NCI-H2081 (cell line): ENCODE data around the gene MUC4.
"Not testable (repeated sequence)": the region's sequence is repeated elsewhere in the genome, so short reads cannot be mapped to it uniquely, and the experiment has no call there.

Experiments
- DNase-seq, 2 experiments: peaks; one replicate each; lab custom pipeline; 2025; lab: John Stamatoyannopoulos, UW

The MUC4 gene

GRCh38 chr3:195715583-195716266 is 96.0 kb downstream of the MUC4 start:
- DNase-seq = no peak

GRCh38 chr3:195715134-195715533 is 96.6 kb downstream of the MUC4 start:
- DNase-seq = no peak

- DNase-seq = no peak
Measured at GRCh38 chr3:195714380-195715011, 97.2 kb downstream of the MUC4 start.

GRCh38 chr3:195713150-195713549 is 98.6 kb downstream of the MUC4 start:
- DNase-seq = not testable (repeated sequence)

- not testable (repeated sequence) for DNase-seq
Measured at GRCh38 chr3:195712535-195712910, 99.2 kb downstream of the MUC4 start.

GRCh38 chr3:195711813-195712534 is 99.8 kb downstream of the MUC4 start:
- no peak for DNase-seq

GRCh38 chr3:195711091-195711812 is 100.5 kb downstream of the MUC4 start:
- not testable (repeated sequence) for DNase-seq

- not testable (repeated sequence) for DNase-seq
Measured at GRCh38 chr3:195710126-195710905, 101.4 kb downstream of the MUC4 start.

GRCh38 chr3:195709676-195710085 is 102.0 kb downstream of the MUC4 start:
- no peak for DNase-seq

GRCh38 chr3:195708626-195709481 is 102.9 kb downstream of the MUC4 start:
- DNase-seq = no peak

GRCh38 chr3:195708061-195708460 is 103.7 kb downstream of the MUC4 start:
- no peak for DNase-seq

- no peak for DNase-seq
Measured at GRCh38 chr3:195705081-195705991, 106.4 kb downstream of the MUC4 start.

- no peak for DNase-seq
Measured at GRCh38 chr3:195704433-195704999, 107.2 kb downstream of the MUC4 start.

- no peak for DNase-seq
Measured at GRCh38 chr3:195703776-195704175, 108.0 kb downstream of the MUC4 start.

GRCh38 chr3:195701042-195701915 is 110.5 kb downstream of the MUC4 start:
- DNase-seq = no peak

- DNase-seq = no peak
Measured at GRCh38 chr3:195700319-195700718, 111.4 kb downstream of the MUC4 start.

GRCh38 chr3:195699860-195700259 is 111.9 kb downstream of the MUC4 start:
- no peak for DNase-seq

- no peak for DNase-seq
Measured at GRCh38 chr3:195699388-195699771, 112.3 kb downstream of the MUC4 start.
